NCI-H2081 treated with DMSO at 0.1 percent for 48 hours (cell line): ENCODE data around the gene TUBGCP3.

Experiments used
- DNase-seq: peaks from one replicate; lab custom pipeline; 2025; lab: John Stamatoyannopoulos, UW

The TUBGCP3 gene

GRCh38 chr13:112616586-112617362 is 28.8 kb upstream of the TUBGCP3 start:
- no peak for DNase-seq

DNA sequence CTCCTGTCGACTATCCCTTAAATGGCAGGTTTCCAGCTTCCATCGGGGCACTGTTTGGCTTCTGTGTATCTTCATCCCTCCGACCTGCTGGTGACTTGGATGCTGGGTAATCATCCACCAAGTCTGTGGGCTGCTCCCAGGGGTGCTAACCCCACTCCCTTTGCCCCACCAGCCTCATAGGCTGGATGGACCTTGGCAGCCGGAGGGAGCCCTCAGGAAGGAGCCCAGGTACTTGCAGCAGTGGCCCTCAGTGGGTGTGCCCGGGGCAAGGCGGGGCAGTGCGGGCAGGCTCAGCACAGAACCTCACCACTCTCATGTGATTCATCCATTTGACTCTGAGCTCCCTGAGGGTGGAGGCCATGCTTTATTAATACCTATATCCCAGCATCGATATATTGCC is 27.4 kb upstream of the TUBGCP3 start:
- no peak for DNase-seq

DNA sequence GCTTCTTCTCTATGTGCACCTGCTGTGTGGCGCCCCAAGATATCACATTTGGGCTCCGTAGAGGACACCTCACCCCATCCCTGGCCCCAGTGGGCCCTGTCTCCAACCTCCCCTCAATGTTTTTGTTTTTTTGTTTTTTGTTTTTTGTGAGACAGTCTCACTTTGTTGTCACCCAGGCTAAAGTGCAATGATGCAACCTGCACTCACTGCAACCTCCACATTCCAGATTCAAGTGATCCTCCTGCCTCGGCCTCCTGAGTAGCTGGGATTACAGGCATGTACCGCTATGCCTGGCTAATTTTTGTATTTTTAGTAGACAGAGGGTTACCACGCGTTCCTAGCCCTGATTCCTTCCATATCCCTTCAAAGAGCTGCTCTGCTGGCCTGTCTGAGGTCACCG is 26.9 kb upstream of the TUBGCP3 start:
- DNase-seq, result no peak

DNA sequence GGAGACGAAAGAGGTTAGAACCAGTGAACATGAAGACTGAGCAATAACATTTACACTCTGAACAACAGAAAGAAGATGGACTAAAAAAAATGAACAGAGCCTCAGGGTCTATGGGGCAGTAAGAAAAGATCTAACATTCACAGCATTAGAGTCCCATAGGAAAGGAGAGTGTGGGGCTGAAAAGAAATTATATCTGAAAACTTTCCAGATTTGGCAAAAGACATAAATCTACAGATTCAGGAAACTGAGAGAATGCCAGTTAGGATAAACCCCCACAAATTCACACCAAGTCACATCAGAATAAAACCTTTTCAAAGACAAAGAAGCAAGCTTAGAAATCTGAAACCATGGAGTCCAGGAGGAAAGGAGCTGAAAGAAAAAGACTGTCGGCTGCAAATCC is 20.3 kb upstream of the TUBGCP3 start:
- no peak for DNase-seq

GRCh38 chr13:112606109-112607001 is 18.4 kb upstream of the TUBGCP3 start:
- DNase-seq, result peak; percentile 67

DNA sequence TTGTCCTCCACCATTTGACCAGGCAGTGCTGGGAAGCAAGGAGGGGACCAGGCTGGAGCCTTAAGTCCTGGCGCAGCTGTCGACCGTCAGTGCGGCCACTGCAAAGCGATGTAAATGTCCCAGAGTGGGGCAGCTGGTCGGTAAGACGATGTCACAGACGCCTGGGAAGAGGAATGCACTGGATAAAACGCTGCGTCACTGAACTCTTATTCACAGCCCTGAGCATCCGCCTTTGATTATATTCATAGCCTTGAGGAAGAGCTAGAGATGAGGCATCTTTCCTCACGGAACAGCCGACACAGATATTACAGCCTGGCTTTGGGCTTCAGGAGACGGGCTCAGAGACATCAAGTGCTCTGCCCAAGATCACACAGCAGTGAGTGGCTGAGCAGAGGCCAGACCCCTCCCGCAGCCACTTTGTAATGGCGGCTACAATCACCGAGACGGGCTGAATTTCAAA is 17.6 kb upstream of the TUBGCP3 start:
- no peak for DNase-seq

GRCh38 chr13:112603641-112604225 is 15.8 kb upstream of the TUBGCP3 start:
- no peak for DNase-seq

DNA sequence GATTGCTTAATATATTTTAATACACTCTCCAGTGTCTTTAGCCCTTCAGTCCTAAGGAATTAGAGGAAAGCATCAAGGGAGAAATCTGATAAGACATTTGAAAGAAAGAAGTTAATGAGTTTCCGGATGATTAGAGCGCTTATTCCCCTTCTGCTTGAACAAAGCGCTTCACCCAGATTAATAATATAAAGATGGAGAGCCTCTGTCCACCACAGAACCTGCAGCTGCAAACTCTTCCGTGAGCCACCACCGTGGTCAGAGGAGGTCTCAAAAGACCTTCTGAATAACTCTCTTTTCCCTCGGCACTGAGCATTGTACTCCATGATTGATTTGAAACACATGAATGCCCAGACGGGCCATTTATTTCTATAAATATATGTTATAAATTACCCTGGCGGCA is 14.2 kb upstream of the TUBGCP3 start:
- no peak for DNase-seq

- DNase-seq, result no peak
Measured at GRCh38 chr13:112601371-112601770, 13.4 kb upstream of the TUBGCP3 start.

DNA sequence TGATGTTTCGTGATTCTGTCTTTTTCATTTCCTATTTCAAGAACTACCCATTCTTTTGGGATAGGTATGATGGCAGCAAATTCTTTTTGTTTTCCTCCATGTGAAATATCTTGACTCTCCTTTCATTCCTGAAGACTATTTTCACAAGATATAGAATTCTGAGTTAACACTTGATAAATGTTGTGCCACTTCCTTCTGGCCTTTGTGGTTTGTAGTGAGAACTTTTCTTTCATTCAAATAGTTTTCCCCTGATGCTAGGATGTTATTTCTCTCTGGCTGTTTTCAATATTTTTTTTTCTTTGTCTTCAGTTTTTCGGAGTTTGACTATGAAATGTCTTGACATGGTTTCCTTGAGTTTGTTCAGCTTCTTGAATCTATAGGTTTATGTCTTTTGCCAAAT is 8.3 kb upstream of the TUBGCP3 start:
- no peak for DNase-seq

DNA sequence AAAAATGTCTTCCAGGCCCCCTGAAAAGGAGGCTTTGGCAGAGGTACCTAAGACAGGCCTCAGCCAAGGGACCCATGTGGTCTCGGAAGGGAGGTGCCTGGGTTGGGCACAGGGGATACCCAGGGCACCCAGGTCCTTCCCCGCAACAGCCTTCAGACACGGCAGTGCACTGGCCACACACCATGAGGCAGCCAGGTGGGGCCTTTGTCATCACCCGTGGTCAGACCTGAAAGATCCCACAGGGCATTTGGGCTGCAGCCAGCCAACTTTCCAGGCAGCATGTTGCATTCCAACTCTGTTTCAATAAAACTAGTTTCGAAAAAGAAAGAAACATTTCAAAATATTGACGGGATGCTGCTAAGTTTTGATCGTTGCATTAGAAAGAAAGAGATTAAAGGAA is 4.7 kb upstream of the TUBGCP3 start:
- DNase-seq, result no peak

DNA sequence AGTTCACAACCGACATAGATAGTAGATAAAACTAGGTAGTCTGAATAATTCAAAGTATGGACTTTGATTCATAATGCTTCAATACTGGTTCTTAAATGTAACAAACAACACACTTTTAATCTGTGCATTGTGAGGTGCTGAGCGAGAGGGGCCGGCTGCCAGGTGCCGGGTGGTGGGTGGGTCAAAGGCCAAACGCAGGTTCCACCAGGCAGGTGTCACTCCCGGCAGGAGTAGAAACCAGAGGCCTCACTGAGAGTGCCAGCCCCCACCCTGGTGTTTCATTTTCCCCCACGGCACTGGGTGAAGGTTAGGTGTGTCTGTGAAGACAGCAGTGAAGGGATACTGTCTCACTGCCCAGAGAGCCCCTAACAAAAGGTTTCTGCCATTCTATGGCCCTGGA is 4.2 kb upstream of the TUBGCP3 start:
- DNase-seq, result no peak

DNA sequence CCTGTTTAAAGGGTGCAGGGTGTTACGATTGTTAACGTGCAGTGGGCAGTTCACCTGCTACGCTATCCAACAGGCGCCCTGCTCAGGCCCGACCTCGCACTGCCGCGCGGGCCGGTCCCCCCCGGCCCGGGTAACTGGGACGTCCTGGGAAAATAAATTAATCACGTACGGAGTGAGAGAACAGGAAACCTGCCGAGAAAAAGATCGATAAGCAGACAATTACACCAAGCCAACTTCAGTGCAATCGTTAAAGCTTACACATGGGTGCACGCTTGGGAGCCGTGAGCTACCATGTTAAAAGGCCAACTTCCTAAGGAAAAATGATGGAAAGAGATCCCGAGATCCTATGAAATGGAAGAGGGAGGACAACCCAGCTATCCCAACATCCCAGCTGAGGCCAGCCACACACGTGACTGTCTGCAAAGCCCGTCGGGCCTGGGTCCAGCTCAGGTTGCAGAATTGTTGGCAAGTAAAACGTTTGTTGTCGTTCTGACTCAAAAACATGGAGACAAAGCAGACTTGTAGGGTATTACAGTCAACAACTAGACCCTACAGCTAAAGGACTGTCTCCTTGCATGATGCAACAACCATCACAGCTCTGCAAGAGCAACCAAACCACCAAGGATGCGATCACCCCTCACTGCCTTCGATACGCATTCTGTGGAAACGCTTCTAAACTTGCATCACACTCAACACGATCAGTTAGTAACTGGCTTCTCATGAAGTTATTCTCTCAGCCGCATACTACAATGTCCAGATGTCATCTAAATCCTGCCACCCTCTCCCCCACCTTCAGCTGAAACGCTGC is 741 bp upstream of the TUBGCP3 start:
- DNase-seq, result no peak

- DNase-seq, result peak; percentile 53
Measured at GRCh38 chr13:112587212-112587763, 665 bp downstream of the TUBGCP3 start.

- DNase-seq, result no peak
Measured at GRCh38 chr13:112586334-112586960, 1.5 kb downstream of the TUBGCP3 start.

DNA sequence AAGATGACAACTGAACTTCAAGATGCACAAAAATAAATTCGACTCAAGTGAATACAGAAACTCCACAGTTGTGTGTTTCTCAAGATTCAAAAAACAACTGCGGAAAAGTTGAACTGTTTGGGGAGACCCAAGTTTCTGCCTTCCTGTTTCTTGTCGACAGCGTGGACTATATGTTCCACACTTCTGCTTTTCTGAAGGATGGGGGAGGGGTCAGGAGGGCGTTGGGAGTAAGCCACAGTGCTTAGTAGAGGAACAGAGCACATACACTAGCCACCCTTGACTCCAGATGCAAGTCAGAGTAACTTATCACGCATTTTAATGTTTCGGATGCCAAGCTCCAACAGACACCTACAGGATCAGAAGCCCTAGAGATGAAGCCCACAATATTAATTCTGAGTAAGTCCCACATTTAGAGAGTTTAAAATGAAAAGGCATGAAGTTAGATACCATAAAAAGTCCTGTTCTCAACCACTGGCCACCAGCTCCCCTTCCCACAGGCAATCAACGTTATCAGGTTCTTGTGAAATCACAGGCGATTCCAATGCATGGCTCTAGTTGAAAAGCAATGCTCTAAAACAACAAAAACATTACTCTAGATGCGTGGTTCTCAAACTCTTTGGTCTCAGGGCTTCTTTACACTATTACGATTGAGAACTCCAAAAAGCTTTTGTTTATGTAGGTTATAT is 4.2 kb downstream of the TUBGCP3 start:
- no peak for DNase-seq

DNA sequence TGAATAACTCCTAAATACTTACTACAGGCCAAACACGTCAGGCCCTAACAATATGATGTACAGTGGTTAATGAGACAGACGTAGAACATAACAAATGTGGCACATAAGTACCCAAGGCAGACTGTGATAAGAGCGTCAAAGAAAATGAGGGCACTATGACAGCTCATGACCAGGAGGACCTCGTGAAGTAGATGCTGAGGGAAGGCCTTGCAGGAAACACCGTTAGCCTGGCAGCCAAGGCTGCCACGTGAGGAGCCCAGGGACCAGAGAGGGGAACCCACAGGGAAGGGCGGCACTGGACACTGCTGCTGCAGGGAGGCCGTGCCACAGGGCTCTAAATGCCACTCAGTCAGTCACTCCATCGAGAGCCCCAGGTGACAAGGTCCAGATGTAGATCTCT is 5.7 kb downstream of the TUBGCP3 start:
- no peak for DNase-seq

- DNase-seq, result no peak
Measured at GRCh38 chr13:112580912-112581311, 7.0 kb downstream of the TUBGCP3 start.

DNA sequence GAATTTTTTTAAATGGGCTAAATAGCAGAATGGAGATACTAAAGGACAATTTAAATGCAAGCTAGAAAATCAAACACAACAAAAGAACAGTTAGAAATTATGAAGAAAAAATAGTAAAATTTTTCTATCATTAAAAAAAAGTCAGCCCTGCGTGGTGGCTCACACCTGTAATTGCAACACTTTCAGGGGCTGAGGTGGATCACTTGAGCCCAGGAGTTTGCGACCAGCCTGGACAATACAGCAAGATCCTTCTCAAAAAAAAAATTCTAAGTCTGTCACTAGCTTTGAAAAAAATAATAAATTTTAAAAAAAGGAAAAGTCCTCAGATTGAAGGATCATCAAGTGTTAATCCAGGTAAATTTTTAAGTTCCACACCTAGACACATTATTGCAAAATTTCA is 7.7 kb downstream of the TUBGCP3 start:
- DNase-seq, result no peak

GRCh38 chr13:112579310-112579843 is 8.6 kb downstream of the TUBGCP3 start:
- DNase-seq, result no peak
